NCI-H226 (cell line): ENCODE measurements around the gene HMBS.
A peak's percentile ranks its signal among the peaks of the same experiment; 100 is the strongest.

ENCODE experiments used
- DNase-seq: peaks from one replicate; pipeline ENCODE4 v3.0.0-alpha.2; 2015

The HMBS gene

GRCh38 chr11:119077839-119078238 lies 6.8 kb upstream of the HMBS start:
- DNase-seq: no peak

GRCh38 chr11:119078675-119079420 lies 5.8 kb upstream of the HMBS start:
- no peak for DNase-seq

- DNase-seq: no peak
These were observed 2.9 kb upstream of the HMBS start for GRCh38 chr11:119081682-119082260.

- DNase-seq: no peak
These were observed 761 bp downstream of the HMBS start for GRCh38 chr11:119085437-119085847.

GRCh38 chr11:119087123-119087522 lies 2.4 kb downstream of the HMBS start:
- no peak for DNase-seq

- DNase-seq: no peak
These were observed 3.1 kb downstream of the HMBS start for GRCh38 chr11:119087747-119088241.

- DNase-seq: no peak
These were observed 3.7 kb downstream of the HMBS start for GRCh38 chr11:119088406-119088805.

- DNase-seq: no peak
These were observed 4.6 kb downstream of the HMBS start for GRCh38 chr11:119089319-119089718.

GRCh38 chr11:119091178-119091577 lies 6.5 kb downstream of the HMBS start:
- no peak for DNase-seq

GRCh38 chr11:119091966-119092879 lies 7.5 kb downstream of the HMBS start:
- DNase-seq: no peak

- no peak for DNase-seq
These were observed 8.5 kb downstream of the HMBS start for GRCh38 chr11:119092880-119093842.

GRCh38 chr11:119093942-119094815 lies 9.5 kb downstream of the HMBS start:
- DNase-seq: no peak

- peak; percentile 83 for DNase-seq
These were observed 10.1 kb downstream of the HMBS start for GRCh38 chr11:119094816-119095065.

- DNase-seq: peak; percentile 98
These were observed 10.6 kb downstream of the HMBS start for GRCh38 chr11:119095066-119095880.

GRCh38 chr11:119099711-119100110 lies 15.0 kb downstream of the HMBS start:
- DNase-seq: no peak

GRCh38 chr11:119100246-119100970 lies 15.7 kb downstream of the HMBS start:
- DNase-seq: peak; percentile 20

- DNase-seq: no peak
These were observed 16.5 kb downstream of the HMBS start for GRCh38 chr11:119100994-119101758.

GRCh38 chr11:119101759-119102423 lies 17.2 kb downstream of the HMBS start, which contains the start of gene DPAGT1:
TSS of gene DPAGT1 (minus strand) at chr11:119101853. CDS start at chr11:119101655, 198 bp downstream.
- DNase-seq: peak; percentile 97
